ENCODE data around the gene GSTP1.
"Not testable (repeated sequence)": the region's sequence is repeated elsewhere in the genome, so short reads cannot be mapped to it uniquely, and the experiment has no call there.

The GSTP1 gene

GRCh38 chr11:67548112-67548511 is 35.5 kb upstream of the GSTP1 start:
- not testable (repeated sequence) for H3K4me3 ChIP-seq (ENCODE audit: low read length); H3K4me1 ChIP-seq (ENCODE audit: control insufficient read depth, insufficient read depth, low read length); H3K27me3 ChIP-seq (ENCODE audit: control insufficient read depth, insufficient read depth, low read length); H3K36me3 ChIP-seq (ENCODE audit: control insufficient read depth, insufficient read depth, low read length); H3K9ac ChIP-seq (ENCODE audit: low read length); H3K27ac ChIP-seq (ENCODE audit: low read depth, low read length)

- no peaks in the 10 kb centered on the region for H3K4me1 ChIP-seq (ENCODE audit: control insufficient read depth, insufficient read depth, low read length)
- no peak overlapping the region for H3K27ac ChIP-seq (ENCODE audit: low read depth, low read length)
- H3K36me3 ChIP-seq (ENCODE audit: control insufficient read depth, insufficient read depth, low read length): no peaks in the 10 kb centered on the region
- H3K27me3 ChIP-seq (ENCODE audit: control insufficient read depth, insufficient read depth, low read length): no peaks in the 10 kb centered on the region
- H3K4me3 ChIP-seq (ENCODE audit: low read length): no peak overlapping the region
- no peak overlapping the region for H3K9ac ChIP-seq (ENCODE audit: low read length)
Measured at GRCh38 chr11:67548555-67549110, 35.0 kb upstream of the GSTP1 start.

- H3K9ac ChIP-seq (ENCODE audit: low read length): no peak overlapping the region
- no peak overlapping the region for H3K27ac ChIP-seq (ENCODE audit: low read depth, low read length)
- no peaks in the 10 kb centered on the region for H3K36me3 ChIP-seq (ENCODE audit: control insufficient read depth, insufficient read depth, low read length)
- no peaks in the 10 kb centered on the region for H3K27me3 ChIP-seq (ENCODE audit: control insufficient read depth, insufficient read depth, low read length)
- H3K4me1 ChIP-seq (ENCODE audit: control insufficient read depth, insufficient read depth, low read length): no peaks in the 10 kb centered on the region
- H3K4me3 ChIP-seq (ENCODE audit: low read length): no peak overlapping the region
Measured at GRCh38 chr11:67551127-67551526, 32.5 kb upstream of the GSTP1 start.

- not testable (repeated sequence) for H3K27me3 ChIP-seq (ENCODE audit: control insufficient read depth, insufficient read depth, low read length); H3K9ac ChIP-seq (ENCODE audit: low read length); H3K27ac ChIP-seq (ENCODE audit: low read depth, low read length); H3K4me3 ChIP-seq (ENCODE audit: low read length); H3K36me3 ChIP-seq (ENCODE audit: control insufficient read depth, insufficient read depth, low read length); H3K4me1 ChIP-seq (ENCODE audit: control insufficient read depth, insufficient read depth, low read length)
Measured at GRCh38 chr11:67551697-67552096, 31.9 kb upstream of the GSTP1 start.

- Histone ChIP-seq H3K27ac (ENCODE audit: low read depth, low read length) (no peak overlapping the region), H3K4me3 (ENCODE audit: low read length) (no peak overlapping the region), H3K9ac (ENCODE audit: low read length) (no peak overlapping the region), H3K36me3 (ENCODE audit: control insufficient read depth, insufficient read depth, low read length) (no peaks in the 10 kb centered on the region), H3K4me1 (ENCODE audit: control insufficient read depth, insufficient read depth, low read length) (no peaks in the 10 kb centered on the region), H3K27me3 (ENCODE audit: control insufficient read depth, insufficient read depth, low read length) (no peaks in the 10 kb centered on the region)
Measured at GRCh38 chr11:67556244-67556643, 27.4 kb upstream of the GSTP1 start.

- Histone ChIP-seq H3K4me3 (ENCODE audit: low read length) (peak overlapping the region; percentile 5), H3K4me1 (ENCODE audit: control insufficient read depth, insufficient read depth, low read length) (no peaks in the 10 kb centered on the region), H3K27ac (ENCODE audit: low read depth, low read length) (no peak overlapping the region), H3K9ac (ENCODE audit: low read length) (no peak overlapping the region), H3K36me3 (ENCODE audit: control insufficient read depth, insufficient read depth, low read length) (no peaks in the 10 kb centered on the region), H3K27me3 (ENCODE audit: control insufficient read depth, insufficient read depth, low read length) (no peaks in the 10 kb centered on the region)
Measured at GRCh38 chr11:67558084-67558772, 25.4 kb upstream of the GSTP1 start.

- H3K4me3 ChIP-seq (ENCODE audit: low read length): no peak overlapping the region
- no peaks in the 10 kb centered on the region for H3K4me1 ChIP-seq (ENCODE audit: control insufficient read depth, insufficient read depth, low read length)
- no peak overlapping the region for H3K27ac ChIP-seq (ENCODE audit: low read depth, low read length)
Measured at GRCh38 chr11:67561971-67562619, 21.5 kb upstream of the GSTP1 start.

GRCh38 chr11:67562963-67563704 is 20.5 kb upstream of the GSTP1 start:
- Histone ChIP-seq H3K4me3 (ENCODE audit: low read length) (no peak overlapping the region), H3K36me3 (ENCODE audit: control insufficient read depth, insufficient read depth, low read length) (no peaks in the 10 kb centered on the region), H3K27ac (ENCODE audit: low read depth, low read length) (no peak overlapping the region), H3K27me3 (ENCODE audit: control insufficient read depth, insufficient read depth, low read length) (no peaks in the 10 kb centered on the region), H3K4me1 (ENCODE audit: control insufficient read depth, insufficient read depth, low read length) (no peaks in the 10 kb centered on the region), H3K9ac (ENCODE audit: low read length) (no peak overlapping the region)

More at GRCh38 chr11:67561971-67562619, 21.5 kb upstream of the GSTP1 start:
- no peaks in the 10 kb centered on the region for H3K36me3 ChIP-seq (ENCODE audit: control insufficient read depth, insufficient read depth, low read length)
- H3K27me3 ChIP-seq (ENCODE audit: control insufficient read depth, insufficient read depth, low read length): no peaks in the 10 kb centered on the region
- no peak overlapping the region for H3K9ac ChIP-seq (ENCODE audit: low read length)

GRCh38 chr11:67563705-67564114 is 19.9 kb upstream of the GSTP1 start:
- not testable (repeated sequence) for H3K36me3 ChIP-seq (ENCODE audit: control insufficient read depth, insufficient read depth, low read length); H3K27me3 ChIP-seq (ENCODE audit: control insufficient read depth, insufficient read depth, low read length); H3K9ac ChIP-seq (ENCODE audit: low read length); H3K27ac ChIP-seq (ENCODE audit: low read depth, low read length); H3K4me3 ChIP-seq (ENCODE audit: low read length); H3K4me1 ChIP-seq (ENCODE audit: control insufficient read depth, insufficient read depth, low read length)

- Histone ChIP-seq H3K36me3 (ENCODE audit: control insufficient read depth, insufficient read depth, low read length) (no peaks in the 10 kb centered on the region), H3K27ac (ENCODE audit: low read depth, low read length) (no peak overlapping the region), H3K4me3 (ENCODE audit: low read length) (no peak overlapping the region), H3K27me3 (ENCODE audit: control insufficient read depth, insufficient read depth, low read length) (no peaks in the 10 kb centered on the region), H3K9ac (ENCODE audit: low read length) (no peak overlapping the region), H3K4me1 (ENCODE audit: control insufficient read depth, insufficient read depth, low read length) (no peaks in the 10 kb centered on the region)
Measured at GRCh38 chr11:67564230-67564629, 19.4 kb upstream of the GSTP1 start.

- Histone ChIP-seq H3K9ac (ENCODE audit: low read length) (no peak overlapping the region), H3K4me3 (ENCODE audit: low read length) (no peak overlapping the region), H3K27me3 (ENCODE audit: control insufficient read depth, insufficient read depth, low read length) (no peaks in the 10 kb centered on the region), H3K4me1 (ENCODE audit: control insufficient read depth, insufficient read depth, low read length) (no peaks in the 10 kb centered on the region), H3K36me3 (ENCODE audit: control insufficient read depth, insufficient read depth, low read length) (no peaks in the 10 kb centered on the region), H3K27ac (ENCODE audit: low read depth, low read length) (no peak overlapping the region)
Measured at GRCh38 chr11:67571443-67571842, 12.2 kb upstream of the GSTP1 start.

- Histone ChIP-seq H3K4me3 (ENCODE audit: low read length) (no peak overlapping the region), H3K4me1 (ENCODE audit: control insufficient read depth, insufficient read depth, low read length) (no peaks in the 10 kb centered on the region), H3K9ac (ENCODE audit: low read length) (no peak overlapping the region), H3K27me3 (ENCODE audit: control insufficient read depth, insufficient read depth, low read length) (peaks cover under 1% of the 10 kb centered on the region), H3K27ac (ENCODE audit: low read depth, low read length) (no peak overlapping the region), H3K36me3 (ENCODE audit: control insufficient read depth, insufficient read depth, low read length) (no peaks in the 10 kb centered on the region)
Measured at GRCh38 chr11:67572305-67572704, 11.3 kb upstream of the GSTP1 start.

Data from rectal smooth muscle tissue (tissue), 1 donor.